MCF 10A (cell line): ENCODE measurements around the gene FANCD2. TPM values are rescaled to one million over a fixed set of nuclear protein-coding genes. Genes with fewer than 3 reads are reported as not detected.

Source experiments
- BruUV-seq: library from RNA; stranded (reverse); fragments of 400-500 nt; replicated peaks from 2 replicates; lab custom pipeline; 2021; lab: Mats Ljungman, UMichigan
- CTCF ChIA-PET: fragments of 300-600 bp; sonication (Branson Sonifier 250); formaldehyde crosslinking; extraction: SDS; loops from one replicate; lab custom pipeline; 2021; ENCODE audit warnings: antibody characterized with exemption, inconsistent platforms; lab: Yijun Ruan, JAX
- POLR2A ChIA-PET: fragments of 300-600, 350-650 bp; sonication (Branson Sonifier 250); formaldehyde crosslinking; extraction: SDS; loops from one replicate; lab custom pipeline; 2020; ENCODE audit warnings: antibody characterized with exemption, inconsistent platforms; lab: Yijun Ruan, JAX
- DNase-seq: peaks from one replicate; pipeline ENCODE4 v3.0.0-alpha.2; 2018; ENCODE audit not compliant: unreplicated experiment
- H3K27ac Mint-ChIP-seq: one replicate; pipeline ENCODE4 v1.8.0; 2022; ENCODE audit warnings: mild to moderate bottlenecking, low read depth, mixed read lengths; ENCODE audit not compliant: unreplicated experiment
- H3K27me3 Mint-ChIP-seq: one replicate; pipeline ENCODE4 v1.8.0; 2022; ENCODE audit warnings: mixed read lengths; ENCODE audit not compliant: insufficient read depth, unreplicated experiment
- H3K36me3 Mint-ChIP-seq: one replicate; pipeline ENCODE4 v1.8.0; 2022; ENCODE audit warnings: mild to moderate bottlenecking, moderate library complexity, mixed read lengths; ENCODE audit not compliant: insufficient read depth, unreplicated experiment
- H3K4me1 Mint-ChIP-seq: one replicate; pipeline ENCODE4 v1.8.0; 2022; ENCODE audit warnings: mixed read lengths; ENCODE audit not compliant: insufficient read depth, unreplicated experiment
- H3K4me3 Mint-ChIP-seq: one replicate; pipeline ENCODE4 v1.8.0; 2022; ENCODE audit warnings: mild to moderate bottlenecking, moderate library complexity, mixed read lengths; ENCODE audit not compliant: unreplicated experiment
- H3K9me3 Mint-ChIP-seq: one replicate; pipeline ENCODE4 v1.8.0; 2022; ENCODE audit warnings: mixed read lengths; ENCODE audit not compliant: unreplicated experiment
- intact Hi-C: fragments of 100-400 bp; cut with micrococcal nuclease; formaldehyde crosslinking; loops from 2 replicates; pipeline ENCODE4 v1.14.1; 2022
- total RNA-seq: library from RNA; stranded (reverse); gene quantifications from 2 replicates; pipeline ENCODE4 v1.2.3, GENCODE V29; 2022
- TF ChIP-seq, protein P1 (sequence below): fragments of 200-600 bp; IDR thresholded peaks from one replicate; pipeline ENCODE4 v1.8.0; 2022; ENCODE audit warnings: antibody characterized with exemption, mild to moderate bottlenecking; ENCODE audit not compliant: unreplicated experiment

Gene FANCD2
- total RNA-seq, 1 experiment from 2014 or later: 24.6 TPM

DNA sequence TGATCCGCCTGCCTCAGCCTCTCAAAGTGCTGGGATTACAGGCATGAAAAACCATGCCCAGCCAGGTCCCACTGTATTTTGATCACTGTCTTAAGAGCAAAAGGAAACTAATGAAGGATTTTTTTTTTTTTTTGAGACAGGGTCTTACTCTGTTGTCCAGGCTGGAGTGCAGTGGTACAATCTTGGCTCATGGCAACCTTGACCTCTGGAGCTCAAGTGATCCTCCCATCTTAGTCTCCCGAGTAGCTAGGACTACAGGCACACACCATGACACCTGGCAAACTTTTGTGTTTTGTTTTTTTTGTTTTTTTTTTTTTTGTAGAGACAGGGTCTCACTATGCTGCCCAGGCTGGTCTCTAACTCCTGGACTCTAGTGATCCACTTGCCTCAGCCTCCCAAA, 46.0 kb upstream of the FANCD2 start:
- peaks cover 33% of the 10 kb centered on the region for H3K4me1 Mint-ChIP-seq
- TF ChIP-seq, protein P1, sequence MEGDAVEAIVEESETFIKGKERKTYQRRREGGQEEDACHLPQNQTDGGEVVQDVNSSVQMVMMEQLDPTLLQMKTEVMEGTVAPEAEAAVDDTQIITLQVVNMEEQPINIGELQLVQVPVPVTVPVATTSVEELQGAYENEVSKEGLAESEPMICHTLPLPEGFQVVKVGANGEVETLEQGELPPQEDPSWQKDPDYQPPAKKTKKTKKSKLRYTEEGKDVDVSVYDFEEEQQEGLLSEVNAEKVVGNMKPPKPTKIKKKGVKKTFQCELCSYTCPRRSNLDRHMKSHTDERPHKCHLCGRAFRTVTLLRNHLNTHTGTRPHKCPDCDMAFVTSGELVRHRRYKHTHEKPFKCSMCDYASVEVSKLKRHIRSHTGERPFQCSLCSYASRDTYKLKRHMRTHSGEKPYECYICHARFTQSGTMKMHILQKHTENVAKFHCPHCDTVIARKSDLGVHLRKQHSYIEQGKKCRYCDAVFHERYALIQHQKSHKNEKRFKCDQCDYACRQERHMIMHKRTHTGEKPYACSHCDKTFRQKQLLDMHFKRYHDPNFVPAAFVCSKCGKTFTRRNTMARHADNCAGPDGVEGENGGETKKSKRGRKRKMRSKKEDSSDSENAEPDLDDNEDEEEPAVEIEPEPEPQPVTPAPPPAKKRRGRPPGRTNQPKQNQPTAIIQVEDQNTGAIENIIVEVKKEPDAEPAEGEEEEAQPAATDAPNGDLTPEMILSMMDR: no peak
- intact Hi-C loops: no loop called here
- CTCF ChIA-PET: interaction anchor here (0.6 to 0.8 kb wide), 3 partner anchors 9 to 34 kb away, joined by 3 to 4 read pairs (median 3); no protein-coding TSS in a partner anchor
- DNase-seq: no peak
- peaks cover 53% of the 10 kb centered on the region for H3K36me3 Mint-ChIP-seq
- H3K4me3 Mint-ChIP-seq: no peak overlapping the region
- POLR2A ChIA-PET: interaction anchor here (0.5 to 0.6 kb wide), 2 partner anchors 9 to 249 kb away, joined by 3 read pairs; partner anchors contain the start of gene BRPF1
- H3K27ac Mint-ChIP-seq: no peak overlapping the region
- H3K27me3 Mint-ChIP-seq: no peaks in the 10 kb centered on the region
- BruUV-seq: no TSS peak
- H3K9me3 Mint-ChIP-seq: no peaks in the 10 kb centered on the region

DNA sequence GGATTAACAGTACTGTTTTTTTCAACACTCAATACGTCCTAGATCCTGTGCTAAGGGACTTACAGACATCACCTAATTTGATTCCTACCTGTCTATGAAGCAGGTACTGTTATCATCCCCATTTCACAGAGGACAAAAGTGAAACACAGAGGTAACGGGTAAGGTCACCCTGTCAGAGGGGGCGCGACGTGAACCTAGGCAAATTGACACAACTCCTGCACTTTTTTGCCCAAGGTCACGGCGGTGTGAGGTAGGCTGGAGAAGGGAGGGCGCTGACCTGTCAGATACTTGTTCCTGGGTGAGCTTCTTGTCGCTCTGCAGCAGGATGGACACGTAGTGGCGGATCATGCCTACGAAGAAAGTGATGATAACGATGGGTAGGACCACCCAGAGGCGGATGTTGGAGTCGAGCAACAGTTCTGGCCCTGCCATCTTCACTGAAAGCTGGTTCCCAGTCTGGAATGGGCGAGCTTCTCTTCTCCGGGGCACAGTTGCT, 40.0 kb upstream of the FANCD2 start:
- Mint-ChIP-seq H3K27ac (peak overlapping the region; percentile 96), H3K4me1 (peaks cover 15% of the 10 kb centered on the region), H3K4me3 (peak overlapping the region; percentile 94), H3K9me3 (no peaks in the 10 kb centered on the region), H3K27me3 (no peaks in the 10 kb centered on the region), H3K36me3 (peaks cover 17% of the 10 kb centered on the region)
- POLR2A ChIA-PET: interaction anchor here (0.7 to 3.3 kb wide), 18 partner anchors 8 to 586 kb away, joined by 3 to 49 read pairs (median 4); partner anchors contain the start of genes ARPC4, FANCD2 and TADA3
- BruUV-seq: TSS peak; percentile 65
- CTCF ChIA-PET: interaction anchor here (0.7 kb wide), 1 partner anchor 205 kb away, joined by 4 read pairs; no protein-coding TSS in a partner anchor
- TF ChIP-seq, protein P1: no peak
- intact Hi-C loops: loop anchor here (5.0 kb wide), 1 partner anchor 36 kb away; no protein-coding TSS in a partner anchor
- no peak for DNase-seq

DNA sequence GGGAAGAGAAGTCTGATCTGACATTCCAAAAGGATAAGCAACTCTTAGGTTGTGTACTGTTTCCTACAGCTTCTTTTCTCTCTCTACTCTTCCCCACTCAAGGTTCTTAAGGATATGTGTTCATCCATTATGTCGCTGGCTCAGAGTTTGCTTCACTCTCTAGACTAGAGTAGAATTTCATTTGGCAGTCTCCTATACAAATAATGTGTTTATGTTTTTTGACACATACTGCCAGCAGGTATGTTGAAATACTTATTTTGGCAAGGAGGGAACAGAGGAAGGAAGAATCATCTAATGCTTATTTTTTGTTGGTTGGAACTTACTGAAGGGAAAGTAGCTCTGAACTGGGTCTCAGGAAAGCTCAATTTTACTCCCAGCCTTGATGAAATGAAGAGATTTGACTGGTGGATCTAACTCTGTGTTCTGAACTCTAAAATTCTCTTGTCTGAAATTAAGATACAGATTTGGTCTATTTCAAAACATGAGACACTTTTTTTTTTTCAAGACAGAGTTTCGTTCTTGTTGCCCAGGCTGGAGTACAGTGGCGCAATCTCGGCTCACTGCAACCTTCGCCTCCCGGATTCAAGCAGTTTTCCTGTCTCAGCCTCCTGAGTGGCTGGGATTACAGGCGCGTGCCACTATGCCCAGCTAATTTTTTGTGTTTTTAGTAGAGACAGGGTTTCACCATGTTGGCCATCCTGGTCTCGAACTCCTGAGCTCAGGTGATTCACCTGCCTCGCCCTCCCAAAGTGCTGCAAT, 32.0 kb upstream of the FANCD2 start:
- DNase-seq: peak; percentile 93
- H3K9me3 Mint-ChIP-seq: no peaks in the 10 kb centered on the region
- POLR2A ChIA-PET: interaction anchor here (0.6 to 3.1 kb wide), 24 partner anchors 8 to 599 kb away, joined by 3 to 39 read pairs (median 4); partner anchors contain the start of genes ARPC4, CRELD1, EMC3 and FANCD2
- H3K27me3 Mint-ChIP-seq: no peaks in the 10 kb centered on the region
- TSS peak; percentile 20 for BruUV-seq
- H3K4me3 Mint-ChIP-seq: peak overlapping the region; percentile 71
- CTCF ChIA-PET: interaction anchor here (0.6 to 0.8 kb wide), 3 partner anchors 12 to 119 kb away, joined by 3 to 5 read pairs (median 5); no protein-coding TSS in a partner anchor
- peaks cover 21% of the 10 kb centered on the region for H3K36me3 Mint-ChIP-seq
- peak overlapping the region; percentile 92 for H3K27ac Mint-ChIP-seq
- intact Hi-C loops: loop anchor here (5.0 kb wide), 1 partner anchor 37 kb away; no protein-coding TSS in a partner anchor
- TF ChIP-seq, protein P1: no peak
- H3K4me1 Mint-ChIP-seq: peaks cover 18% of the 10 kb centered on the region

DNA sequence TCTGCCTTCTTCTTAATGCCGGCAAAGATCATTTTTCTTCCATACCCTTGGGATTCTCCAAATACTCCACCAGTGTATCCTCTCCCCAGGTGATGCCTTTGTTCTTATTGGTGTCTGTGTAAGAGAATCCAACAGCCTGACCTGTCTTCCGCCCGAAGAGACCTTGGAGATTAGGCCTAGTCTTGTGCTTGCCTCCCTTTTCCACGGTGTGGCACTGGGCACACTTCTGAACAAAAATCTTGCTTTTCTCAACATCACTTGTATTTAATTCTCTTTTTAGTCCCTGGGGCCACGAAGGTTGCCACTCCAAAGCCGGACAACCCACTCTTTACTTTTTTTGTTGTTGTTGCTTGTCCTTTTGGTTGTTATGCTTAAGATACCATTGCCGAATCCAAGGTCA, 25.6 kb upstream of the FANCD2 start:
- TF ChIP-seq, protein P1: no peak
- H3K9me3 Mint-ChIP-seq: no peaks in the 10 kb centered on the region
- H3K27me3 Mint-ChIP-seq: no peaks in the 10 kb centered on the region
- BruUV-seq: no TSS peak
- peaks cover 52% of the 10 kb centered on the region for H3K36me3 Mint-ChIP-seq
- ChIA-PET POLR2A (interaction anchor here (1.7 kb wide), 1 partner anchor 13 kb away, joined by 7 read pairs; no protein-coding TSS in a partner anchor), CTCF (no interaction called here)
- H3K4me1 Mint-ChIP-seq: no peaks in the 10 kb centered on the region
- no peak overlapping the region for H3K27ac Mint-ChIP-seq
- intact Hi-C loops: no loop called here
- H3K4me3 Mint-ChIP-seq: no peak overlapping the region
- DNase-seq: no peak
